ENCODE results near the gene NFXL1. TPM values are rescaled to one million over a fixed set of nuclear protein-coding genes. Genes with fewer than 3 reads are reported as not detected.
A peak's percentile ranks its signal among the peaks of the same experiment; 100 is the strongest.

NFXL1 gene
- total and polyA plus RNA-seq, 2 of the 4 experiments (the other 2 are of a cell fraction), result 13.9 to 23.1 TPM

DNA sequence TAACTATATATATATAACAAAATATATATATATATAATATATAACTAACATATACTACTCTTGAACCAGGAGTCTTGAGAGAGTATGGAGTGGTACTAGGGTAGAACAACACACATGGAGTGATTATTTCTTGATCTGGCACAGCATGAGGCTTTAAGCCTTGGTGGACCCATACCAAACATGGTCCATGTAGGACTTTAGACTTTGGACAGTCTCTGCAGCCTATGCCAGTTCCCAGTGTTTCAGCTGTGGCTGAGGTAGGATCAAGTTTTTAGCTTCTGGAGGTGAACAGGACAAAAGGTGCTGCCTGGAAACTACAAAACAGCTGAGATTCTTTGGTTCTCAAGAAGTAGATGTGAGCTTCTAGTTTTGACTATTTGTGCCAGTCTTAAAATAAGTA lies 97.1 kb downstream of the NFXL1 start:
- Histone ChIP-seq H3K27ac (ENCODE audit: insufficient read depth, low read length) (no peak overlapping the region), H2BK120ac (ENCODE audit: low read depth, low read length) (no peak overlapping the region), H3K9me3 (ENCODE audit: control insufficient read depth, insufficient read depth, low read length) (no peaks in the 10 kb centered on the region), H2BK15ac (ENCODE audit: low read depth, low read length) (no peak overlapping the region), H2BK20ac (ENCODE audit: low read depth, low read length) (no peak overlapping the region), H3K23ac (ENCODE audit: low read depth, low read length) (no peak overlapping the region), H4K91ac (ENCODE audit: insufficient read depth, low read depth, low read length) (0 out of 2 replicates have a peak overlapping the region, but pooled peaks have one; percentile 29), H4K20me1 (ENCODE audit: insufficient read depth, low read length) (no peaks in the 10 kb centered on the region), H3K9me1 (ENCODE audit: insufficient read depth, low read length) (no peaks in the 10 kb centered on the region), H3K56ac (ENCODE audit: extremely low read depth, insufficient read depth, low read length) (no peak overlapping the region), H2AK9ac (replicated peaks; ENCODE audit: low read depth, low read length, poor library complexity) (no peak overlapping the region), H2AFZ (replicated peaks; ENCODE audit: low read length, poor library complexity) (no peak overlapping the region), H3K4me3 (ENCODE audit: insufficient read depth, low read depth, low read length) (no peak overlapping the region), H2AK5ac (ENCODE audit: low read depth, low read length) (no peak overlapping the region), H3K79me1 (ENCODE audit: low read depth in 1 of 2, low read length in 2 of 2) (no peaks in the 10 kb centered on the region), H3K27me3 (ENCODE audit: control insufficient read depth, insufficient read depth, low read length) (no peaks in the 10 kb centered on the region; the same call in 1 of the 2 replicates), H4K5ac (ENCODE audit: low read depth, low read length) (no peak overlapping the region), H3K9ac (ENCODE audit: low read depth, low read length) (no peak overlapping the region), H4K8ac (ENCODE audit: low read depth in 2 of 2, low read length in 2 of 2) (no peak overlapping the region), H3K4me2 (ENCODE audit: low read depth, low read length) (no peak overlapping the region), H2BK5ac (ENCODE audit: low read depth, low read length, poor library complexity, severe bottlenecking) (no peak overlapping the region), H3K4me1 (ENCODE audit: control insufficient read depth, insufficient read depth, low read length) (no peaks in the 10 kb centered on the region; the same call in 1 of the 2 replicates), H3K4ac (ENCODE audit: low read depth, low read length) (no peak overlapping the region), H3K18ac (ENCODE audit: low read depth, low read length) (no peak overlapping the region), H3K36me3 (ENCODE audit: control insufficient read depth, insufficient read depth, low read length) (no peaks in the 10 kb centered on the region), H3K14ac (replicated peaks; ENCODE audit: low read depth, low read length) (no peak overlapping the region)
- DNase-seq, result no peak
- intact Hi-C loops (cut with micrococcal nuclease), result no loop called here
- ATAC-seq (ENCODE audit: low read depth), result no peak
- CTCF ChIA-PET, result interaction anchor here (1.2 kb wide), 1 partner anchor 19 kb away, joined by 4 read pairs; no protein-coding TSS in a partner anchor
- dilution Hi-C loops (cut with HindIII; ENCODE audit: low sequenced_read_pairs, unreplicated experiment), result no loop called here
- POLR2A ChIA-PET (ENCODE audit: unreplicated experiment), result no interaction called here
- TF ChIP-seq RAD21 (IDR thresholded peaks at IDR 0.05; ENCODE audit: low read length), result no peak
- TF ChIP-seq MXI1 (IDR thresholded peaks at IDR 0.05; ENCODE audit: borderline replicate concordance, low read depth, low read length), result no peak
- no peak for TF ChIP-seq CHD1 (IDR thresholded peaks at IDR 0.05; ENCODE audit: low read depth, low read length)
- no peak for TF ChIP-seq NFE2L2 (IDR thresholded peaks at IDR 0.05; ENCODE audit: low read depth, low read length)
- TF ChIP-seq, protein P1, sequence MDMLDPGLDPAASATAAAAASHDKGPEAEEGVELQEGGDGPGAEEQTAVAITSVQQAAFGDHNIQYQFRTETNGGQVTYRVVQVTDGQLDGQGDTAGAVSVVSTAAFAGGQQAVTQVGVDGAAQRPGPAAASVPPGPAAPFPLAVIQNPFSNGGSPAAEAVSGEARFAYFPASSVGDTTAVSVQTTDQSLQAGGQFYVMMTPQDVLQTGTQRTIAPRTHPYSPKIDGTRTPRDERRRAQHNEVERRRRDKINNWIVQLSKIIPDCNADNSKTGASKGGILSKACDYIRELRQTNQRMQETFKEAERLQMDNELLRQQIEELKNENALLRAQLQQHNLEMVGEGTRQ (IDR thresholded peaks at IDR 0.05; ENCODE audit: low read depth, low read length), result no peak
- no peak for TF ChIP-seq MAFK (IDR thresholded peaks at IDR 0.05; ENCODE audit: low read depth, low read length)
- no TSS peak for BruUV-seq (replicated peaks)
- in situ Hi-C loops (cut with MboI; ENCODE audit: low sequenced_read_pairs), result no loop called here
